Measurements from ENCODE around the gene LARP4B. TPM values are rescaled to one million over a fixed set of nuclear protein-coding genes. Genes with fewer than 3 reads are reported as not detected.

The LARP4B gene
- total and polyA plus RNA-seq, 8 donors, result 45.1 to 122 (median 54.4) TPM

DNA sequence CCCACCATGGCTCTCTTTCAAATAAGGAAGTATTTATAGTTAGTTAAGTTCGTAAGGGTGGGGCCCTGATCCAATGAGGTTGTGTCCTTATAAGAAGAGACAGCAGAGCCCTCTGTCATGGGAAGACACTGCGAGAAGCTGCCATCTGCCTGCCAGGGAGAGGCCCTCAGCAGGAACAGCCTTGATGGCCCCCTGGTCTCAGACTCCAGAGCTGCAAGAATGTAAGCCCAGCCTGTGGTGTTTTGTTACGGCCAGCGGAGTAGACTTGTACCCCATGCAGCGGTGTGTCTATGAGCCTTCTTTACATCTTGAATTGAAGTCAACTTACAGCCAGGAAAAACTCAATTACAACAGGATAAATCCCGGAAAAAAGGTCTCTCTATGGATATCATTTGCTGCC is 14.3 kb upstream of the LARP4B start:
- Histone ChIP-seq H3K36me3 (no peaks in the 10 kb centered on the region), H3K27ac (no peak overlapping the region), H3K9me3 (no peaks in the 10 kb centered on the region), H3K4me3 (no peak overlapping the region), H3K4me1 (peaks cover 0 to 8% of the 10 kb centered on the region in 2 donors), H3K27me3 (no peaks in the 10 kb centered on the region)
- intact Hi-C loops (cut with DNase I), result no loop called here
- DNase-seq, result no peak
- TF ChIP-seq, protein P1, sequence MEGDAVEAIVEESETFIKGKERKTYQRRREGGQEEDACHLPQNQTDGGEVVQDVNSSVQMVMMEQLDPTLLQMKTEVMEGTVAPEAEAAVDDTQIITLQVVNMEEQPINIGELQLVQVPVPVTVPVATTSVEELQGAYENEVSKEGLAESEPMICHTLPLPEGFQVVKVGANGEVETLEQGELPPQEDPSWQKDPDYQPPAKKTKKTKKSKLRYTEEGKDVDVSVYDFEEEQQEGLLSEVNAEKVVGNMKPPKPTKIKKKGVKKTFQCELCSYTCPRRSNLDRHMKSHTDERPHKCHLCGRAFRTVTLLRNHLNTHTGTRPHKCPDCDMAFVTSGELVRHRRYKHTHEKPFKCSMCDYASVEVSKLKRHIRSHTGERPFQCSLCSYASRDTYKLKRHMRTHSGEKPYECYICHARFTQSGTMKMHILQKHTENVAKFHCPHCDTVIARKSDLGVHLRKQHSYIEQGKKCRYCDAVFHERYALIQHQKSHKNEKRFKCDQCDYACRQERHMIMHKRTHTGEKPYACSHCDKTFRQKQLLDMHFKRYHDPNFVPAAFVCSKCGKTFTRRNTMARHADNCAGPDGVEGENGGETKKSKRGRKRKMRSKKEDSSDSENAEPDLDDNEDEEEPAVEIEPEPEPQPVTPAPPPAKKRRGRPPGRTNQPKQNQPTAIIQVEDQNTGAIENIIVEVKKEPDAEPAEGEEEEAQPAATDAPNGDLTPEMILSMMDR (IDR thresholded peaks at IDR 0.05), result no peak
- ATAC-seq, result no peak

DNA sequence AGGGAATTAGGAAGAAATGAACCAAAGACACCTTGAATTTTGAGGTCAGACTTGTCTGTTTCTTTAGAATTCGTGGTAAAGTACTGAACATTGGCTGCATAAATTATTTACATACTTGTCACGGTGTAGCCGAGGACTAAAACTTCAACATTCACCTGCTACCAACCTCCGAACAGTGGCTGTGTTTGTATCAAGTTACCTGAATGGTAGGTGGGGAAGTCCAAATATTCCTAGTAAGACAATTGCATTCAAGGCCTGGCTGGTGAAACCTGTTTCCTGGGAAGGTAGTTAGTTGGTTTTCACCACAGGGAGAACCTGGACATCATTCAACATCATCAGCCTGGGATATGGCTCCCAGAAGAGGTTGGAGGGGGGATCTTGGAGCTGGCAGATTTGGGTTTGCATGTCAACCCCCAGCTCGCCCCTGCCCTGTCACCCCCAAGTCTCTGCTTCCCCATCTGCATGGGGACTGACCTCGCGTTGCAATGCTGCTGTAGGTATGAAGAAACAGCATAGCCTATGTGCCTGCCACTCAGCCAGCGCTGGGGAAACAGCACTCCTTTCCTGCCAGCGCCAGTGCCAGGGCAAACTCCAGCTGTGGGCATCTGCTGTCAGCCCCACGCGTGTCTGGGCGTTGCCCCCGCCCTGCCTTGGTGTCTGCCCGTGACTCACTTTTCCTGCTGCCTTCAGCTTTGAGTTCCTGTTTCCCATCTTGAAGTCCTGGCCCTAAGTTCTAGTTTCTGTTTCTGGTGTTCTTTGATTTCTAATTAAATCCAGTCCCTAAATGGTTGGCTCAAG is 12.7 kb upstream of the LARP4B start:
- peak overlapping the region; percentile 59 to 83 for H3K27ac ChIP-seq
- ATAC-seq (peak; percentile 89), DNase-seq (peak in 3 of 4 donors; percentile 41 to 94 (median 85))
- TF ChIP-seq, protein P1 (IDR thresholded peaks at IDR 0.05), result no peak
- intact Hi-C loops (cut with DNase I), result no loop called here
- no peaks in the 10 kb centered on the region for H3K27me3 ChIP-seq
- no peak overlapping the region for H3K4me3 ChIP-seq
- H3K4me1 ChIP-seq, result peaks cover 0 to 8% of the 10 kb centered on the region in 2 donors
- H3K9me3 ChIP-seq, result no peaks in the 10 kb centered on the region
- no peaks in the 10 kb centered on the region for H3K36me3 ChIP-seq

DNA sequence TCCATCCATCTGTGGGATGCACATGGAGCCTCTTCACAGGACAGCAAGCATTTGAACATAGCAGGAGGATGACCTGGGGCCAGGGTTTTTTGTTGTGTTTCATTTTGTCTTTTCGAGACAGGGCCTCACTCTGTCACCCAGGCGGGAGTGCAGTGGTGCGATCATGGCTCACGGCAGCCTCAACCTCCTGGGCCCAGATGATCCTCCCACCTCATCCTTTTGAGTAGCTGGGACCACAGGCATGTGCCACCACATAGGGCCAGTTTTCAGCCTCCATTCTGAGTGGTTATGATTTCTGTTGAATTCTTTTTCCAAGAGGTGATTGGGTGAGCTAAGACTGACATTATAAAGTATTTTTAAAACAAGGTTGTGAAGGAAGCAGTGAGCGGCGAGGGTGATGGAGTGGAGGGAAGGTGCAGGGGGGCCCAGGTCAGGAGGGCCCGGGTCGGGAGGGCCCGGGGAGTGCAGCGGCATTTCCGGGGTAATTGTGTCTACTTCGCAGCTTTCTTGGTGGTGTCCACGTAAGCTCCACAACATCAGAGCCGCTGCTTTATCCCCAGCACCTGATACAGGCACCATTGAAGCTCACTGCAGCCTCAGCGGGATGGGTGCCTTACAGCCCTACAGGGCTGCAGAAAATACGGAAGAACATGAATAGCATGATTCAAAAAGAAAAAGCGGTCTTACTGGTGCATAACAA is 12.0 kb upstream of the LARP4B start:
- no peaks in the 10 kb centered on the region for H3K9me3 ChIP-seq
- no peak overlapping the region for H3K4me3 ChIP-seq
- ATAC-seq (no peak), DNase-seq (no peak)
- TF ChIP-seq, protein P1 (IDR thresholded peaks at IDR 0.05), result no peak
- peak overlapping the region in 1 of 2 donors; percentile 83 for H3K27ac ChIP-seq
- H3K4me1 ChIP-seq, result peaks cover 0 to 8% of the 10 kb centered on the region in 2 donors
- intact Hi-C loops (cut with DNase I), result no loop called here
- H3K36me3 ChIP-seq, result no peaks in the 10 kb centered on the region
- no peaks in the 10 kb centered on the region for H3K27me3 ChIP-seq

DNA sequence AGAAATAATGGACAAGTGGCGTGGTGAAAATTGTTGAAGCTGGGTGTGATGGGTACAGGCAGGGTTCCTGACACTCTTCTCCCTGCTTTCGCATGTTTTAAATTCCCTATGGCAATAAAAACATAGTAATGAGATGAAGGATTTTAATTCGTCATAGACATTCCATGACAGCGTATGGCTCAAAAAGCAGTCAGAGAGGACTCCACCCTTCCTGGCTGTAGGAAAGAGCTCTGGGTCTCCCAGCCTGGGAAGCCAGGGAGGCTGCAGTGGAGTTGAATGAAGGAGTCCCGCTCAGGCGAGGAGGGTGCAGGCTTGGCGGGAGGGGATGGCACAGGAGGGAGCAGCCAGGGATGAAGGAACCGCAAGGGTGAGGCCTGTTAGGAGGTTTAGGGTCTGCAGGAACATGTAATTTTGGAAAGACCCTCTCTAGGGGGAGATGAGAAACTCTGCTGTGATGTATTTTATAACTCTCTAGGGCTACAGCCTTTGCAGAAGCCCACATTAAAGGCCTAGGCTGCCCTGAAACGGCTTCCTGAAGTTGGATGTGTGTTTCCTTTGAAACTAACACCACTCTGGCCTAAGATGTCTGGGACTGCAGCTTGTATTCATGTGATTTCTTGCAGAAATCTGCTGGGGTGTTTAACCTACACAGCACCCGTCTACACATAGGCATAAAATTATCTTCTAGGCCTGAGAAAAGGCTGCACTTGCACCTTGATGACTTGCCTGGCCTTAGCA is 7.6 kb upstream of the LARP4B start:
- TF ChIP-seq, protein P1 (IDR thresholded peaks at IDR 0.05), result no peak
- no peak for DNase-seq
- intact Hi-C loops (cut with DNase I), result no loop called here
- Histone ChIP-seq H3K36me3 (no peaks in the 10 kb centered on the region), H3K9me3 (no peaks in the 10 kb centered on the region), H3K27ac (no peak overlapping the region), H3K27me3 (no peaks in the 10 kb centered on the region), H3K4me3 (no peak overlapping the region), H3K4me1 (peaks cover 0 to 4% of the 10 kb centered on the region in 2 donors)
- ATAC-seq, result no peak
